ENCODE results near the gene VPS37C. TPM values are rescaled to one million over a fixed set of nuclear protein-coding genes. Genes with fewer than 3 reads are reported as not detected.

VPS37C gene
- total RNA-seq, 1 experiment from 2014 or later: 23.4 TPM

DNA sequence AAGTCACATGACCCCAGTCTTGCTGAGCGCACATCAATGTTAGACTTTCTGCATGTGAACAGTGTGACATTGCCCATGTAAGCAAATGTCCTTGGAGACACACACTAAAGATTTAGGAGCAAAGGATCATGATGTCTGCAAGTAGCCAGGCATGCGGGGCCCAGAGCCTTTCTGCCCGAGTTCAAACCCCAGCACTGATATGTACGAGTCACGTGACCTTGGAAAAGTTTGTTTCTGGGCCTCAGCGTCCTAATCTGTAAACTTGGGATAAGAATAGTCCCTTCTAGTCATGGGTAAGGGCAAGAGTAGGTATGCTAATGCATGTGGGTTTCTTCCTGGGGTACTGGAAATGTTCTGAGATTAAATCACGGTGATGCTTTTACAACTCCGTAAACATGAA, 25.3 kb upstream of the VPS37C start:
- no peaks in the 10 kb centered on the region for H3K27me3 Mint-ChIP-seq (ENCODE audit: low read depth)
- no peak for DNase-seq (ENCODE audit: low spot score)
- H3K27ac Mint-ChIP-seq: no peak overlapping the region
- no peak for ATAC-seq
- ChIA-PET POLR2A (no interaction called here), CTCF (interaction anchor here (0.8 to 2.3 kb wide), 11 partner anchors 8 to 424 kb away, joined by 3 to 8 read pairs (median 4); no protein-coding TSS in a partner anchor)
- no peaks in the 10 kb centered on the region for H3K36me3 Mint-ChIP-seq
- H3K4me3 Mint-ChIP-seq: no peak overlapping the region
- H3K4me1 Mint-ChIP-seq: no peaks in the 10 kb centered on the region
- TF ChIP-seq TEAD4 (CRISPR knock-in tag; IDR thresholded peaks at IDR 0.05): no peak
- TF ChIP-seq, protein P1, sequence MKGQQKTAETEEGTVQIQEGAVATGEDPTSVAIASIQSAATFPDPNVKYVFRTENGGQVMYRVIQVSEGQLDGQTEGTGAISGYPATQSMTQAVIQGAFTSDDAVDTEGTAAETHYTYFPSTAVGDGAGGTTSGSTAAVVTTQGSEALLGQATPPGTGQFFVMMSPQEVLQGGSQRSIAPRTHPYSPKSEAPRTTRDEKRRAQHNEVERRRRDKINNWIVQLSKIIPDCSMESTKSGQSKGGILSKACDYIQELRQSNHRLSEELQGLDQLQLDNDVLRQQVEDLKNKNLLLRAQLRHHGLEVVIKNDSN (CRISPR knock-in tag; IDR thresholded peaks at IDR 0.05): peak; percentile 31; the same call in 1 of the 2 replicates
- H3K9me3 Mint-ChIP-seq: peaks cover 11% of the 10 kb centered on the region

DNA sequence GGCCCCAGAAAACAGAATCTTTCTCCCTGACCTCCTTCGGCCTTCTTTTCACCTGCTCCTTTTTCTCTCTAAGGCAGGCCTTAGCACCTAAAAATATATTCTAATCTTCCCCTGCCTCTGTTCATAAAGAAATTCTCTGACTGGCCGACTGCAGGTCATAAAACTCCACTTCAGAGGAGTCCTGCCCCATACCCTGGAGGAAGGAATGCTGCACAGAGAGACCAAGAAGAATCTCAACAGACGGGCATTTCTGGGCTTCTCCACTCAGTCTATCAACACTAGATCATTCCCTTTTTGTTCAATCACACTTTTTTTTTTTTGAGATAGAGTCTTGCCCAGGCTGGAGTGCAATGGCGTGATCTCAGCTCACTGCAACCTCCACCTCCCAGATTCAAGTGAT, 22.4 kb upstream of the VPS37C start:
- TF ChIP-seq CBFB (CRISPR knock-in tag; IDR thresholded peaks at IDR 0.05; ENCODE audit: low read depth) (no peak), NFATC4 (CRISPR knock-in tag; IDR thresholded peaks at IDR 0.05) (no peak), GABPB1 (CRISPR knock-in tag; IDR thresholded peaks at IDR 0.05) (no peak), FOXP1 (CRISPR knock-in tag; IDR thresholded peaks at IDR 0.05; ENCODE audit: borderline replicate concordance) (no peak), ZNF263 (CRISPR knock-in tag; IDR thresholded peaks at IDR 0.05; ENCODE audit: low read depth) (no peak), NR1H2 (CRISPR knock-in tag; IDR thresholded peaks at IDR 0.05) (no peak), ATF1 (CRISPR knock-in tag; IDR thresholded peaks at IDR 0.05) (no peak)
- TF ChIP-seq, protein P2, sequence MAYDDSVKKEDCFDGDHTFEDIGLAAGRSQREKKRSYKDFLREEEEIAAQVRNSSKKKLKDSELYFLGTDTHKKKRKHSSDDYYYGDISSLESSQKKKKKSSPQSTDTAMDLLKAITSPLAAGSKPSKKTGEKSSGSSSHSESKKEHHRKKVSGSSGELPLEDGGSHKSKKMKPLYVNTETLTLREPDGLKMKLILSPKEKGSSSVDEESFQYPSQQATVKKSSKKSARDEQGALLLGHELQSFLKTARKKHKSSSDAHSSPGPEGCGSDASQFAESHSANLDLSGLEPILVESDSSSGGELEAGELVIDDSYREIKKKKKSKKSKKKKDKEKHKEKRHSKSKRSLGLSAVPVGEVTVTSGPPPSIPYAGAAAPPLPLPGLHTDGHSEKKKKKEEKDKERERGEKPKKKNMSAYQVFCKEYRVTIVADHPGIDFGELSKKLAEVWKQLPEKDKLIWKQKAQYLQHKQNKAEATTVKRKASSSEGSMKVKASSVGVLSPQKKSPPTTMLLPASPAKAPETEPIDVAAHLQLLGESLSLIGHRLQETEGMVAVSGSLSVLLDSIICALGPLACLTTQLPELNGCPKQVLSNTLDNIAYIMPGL (CRISPR knock-in tag; IDR thresholded peaks at IDR 0.05): no peak
- TF ChIP-seq, protein P3, sequence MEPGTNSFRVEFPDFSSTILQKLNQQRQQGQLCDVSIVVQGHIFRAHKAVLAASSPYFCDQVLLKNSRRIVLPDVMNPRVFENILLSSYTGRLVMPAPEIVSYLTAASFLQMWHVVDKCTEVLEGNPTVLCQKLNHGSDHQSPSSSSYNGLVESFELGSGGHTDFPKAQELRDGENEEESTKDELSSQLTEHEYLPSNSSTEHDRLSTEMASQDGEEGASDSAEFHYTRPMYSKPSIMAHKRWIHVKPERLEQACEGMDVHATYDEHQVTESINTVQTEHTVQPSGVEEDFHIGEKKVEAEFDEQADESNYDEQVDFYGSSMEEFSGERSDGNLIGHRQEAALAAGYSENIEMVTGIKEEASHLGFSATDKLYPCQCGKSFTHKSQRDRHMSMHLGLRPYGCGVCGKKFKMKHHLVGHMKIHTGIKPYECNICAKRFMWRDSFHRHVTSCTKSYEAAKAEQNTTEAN (CRISPR knock-in tag; IDR thresholded peaks at IDR 0.05): no peak
- TF ChIP-seq, protein P4, sequence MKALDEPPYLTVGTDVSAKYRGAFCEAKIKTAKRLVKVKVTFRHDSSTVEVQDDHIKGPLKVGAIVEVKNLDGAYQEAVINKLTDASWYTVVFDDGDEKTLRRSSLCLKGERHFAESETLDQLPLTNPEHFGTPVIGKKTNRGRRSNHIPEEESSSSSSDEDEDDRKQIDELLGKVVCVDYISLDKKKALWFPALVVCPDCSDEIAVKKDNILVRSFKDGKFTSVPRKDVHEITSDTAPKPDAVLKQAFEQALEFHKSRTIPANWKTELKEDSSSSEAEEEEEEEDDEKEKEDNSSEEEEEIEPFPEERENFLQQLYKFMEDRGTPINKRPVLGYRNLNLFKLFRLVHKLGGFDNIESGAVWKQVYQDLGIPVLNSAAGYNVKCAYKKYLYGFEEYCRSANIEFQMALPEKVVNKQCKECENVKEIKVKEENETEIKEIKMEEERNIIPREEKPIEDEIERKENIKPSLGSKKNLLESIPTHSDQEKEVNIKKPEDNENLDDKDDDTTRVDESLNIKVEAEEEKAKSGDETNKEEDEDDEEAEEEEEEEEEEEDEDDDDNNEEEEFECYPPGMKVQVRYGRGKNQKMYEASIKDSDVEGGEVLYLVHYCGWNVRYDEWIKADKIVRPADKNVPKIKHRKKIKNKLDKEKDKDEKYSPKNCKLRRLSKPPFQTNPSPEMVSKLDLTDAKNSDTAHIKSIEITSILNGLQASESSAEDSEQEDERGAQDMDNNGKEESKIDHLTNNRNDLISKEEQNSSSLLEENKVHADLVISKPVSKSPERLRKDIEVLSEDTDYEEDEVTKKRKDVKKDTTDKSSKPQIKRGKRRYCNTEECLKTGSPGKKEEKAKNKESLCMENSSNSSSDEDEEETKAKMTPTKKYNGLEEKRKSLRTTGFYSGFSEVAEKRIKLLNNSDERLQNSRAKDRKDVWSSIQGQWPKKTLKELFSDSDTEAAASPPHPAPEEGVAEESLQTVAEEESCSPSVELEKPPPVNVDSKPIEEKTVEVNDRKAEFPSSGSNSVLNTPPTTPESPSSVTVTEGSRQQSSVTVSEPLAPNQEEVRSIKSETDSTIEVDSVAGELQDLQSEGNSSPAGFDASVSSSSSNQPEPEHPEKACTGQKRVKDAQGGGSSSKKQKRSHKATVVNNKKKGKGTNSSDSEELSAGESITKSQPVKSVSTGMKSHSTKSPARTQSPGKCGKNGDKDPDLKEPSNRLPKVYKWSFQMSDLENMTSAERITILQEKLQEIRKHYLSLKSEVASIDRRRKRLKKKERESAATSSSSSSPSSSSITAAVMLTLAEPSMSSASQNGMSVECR (CRISPR knock-in tag; IDR thresholded peaks at IDR 0.05; ENCODE audit: borderline replicate concordance): no peak
- TF ChIP-seq, protein P5, sequence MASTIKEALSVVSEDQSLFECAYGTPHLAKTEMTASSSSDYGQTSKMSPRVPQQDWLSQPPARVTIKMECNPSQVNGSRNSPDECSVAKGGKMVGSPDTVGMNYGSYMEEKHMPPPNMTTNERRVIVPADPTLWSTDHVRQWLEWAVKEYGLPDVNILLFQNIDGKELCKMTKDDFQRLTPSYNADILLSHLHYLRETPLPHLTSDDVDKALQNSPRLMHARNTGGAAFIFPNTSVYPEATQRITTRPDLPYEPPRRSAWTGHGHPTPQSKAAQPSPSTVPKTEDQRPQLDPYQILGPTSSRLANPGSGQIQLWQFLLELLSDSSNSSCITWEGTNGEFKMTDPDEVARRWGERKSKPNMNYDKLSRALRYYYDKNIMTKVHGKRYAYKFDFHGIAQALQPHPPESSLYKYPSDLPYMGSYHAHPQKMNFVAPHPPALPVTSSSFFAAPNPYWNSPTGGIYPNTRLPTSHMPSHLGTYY (CRISPR knock-in tag; IDR thresholded peaks at IDR 0.05): no peak
- TF ChIP-seq, protein P6, sequence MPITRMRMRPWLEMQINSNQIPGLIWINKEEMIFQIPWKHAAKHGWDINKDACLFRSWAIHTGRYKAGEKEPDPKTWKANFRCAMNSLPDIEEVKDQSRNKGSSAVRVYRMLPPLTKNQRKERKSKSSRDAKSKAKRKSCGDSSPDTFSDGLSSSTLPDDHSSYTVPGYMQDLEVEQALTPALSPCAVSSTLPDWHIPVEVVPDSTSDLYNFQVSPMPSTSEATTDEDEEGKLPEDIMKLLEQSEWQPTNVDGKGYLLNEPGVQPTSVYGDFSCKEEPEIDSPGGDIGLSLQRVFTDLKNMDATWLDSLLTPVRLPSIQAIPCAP (CRISPR knock-in tag; IDR thresholded peaks at IDR 0.05): no peak
- TF ChIP-seq, protein P7, sequence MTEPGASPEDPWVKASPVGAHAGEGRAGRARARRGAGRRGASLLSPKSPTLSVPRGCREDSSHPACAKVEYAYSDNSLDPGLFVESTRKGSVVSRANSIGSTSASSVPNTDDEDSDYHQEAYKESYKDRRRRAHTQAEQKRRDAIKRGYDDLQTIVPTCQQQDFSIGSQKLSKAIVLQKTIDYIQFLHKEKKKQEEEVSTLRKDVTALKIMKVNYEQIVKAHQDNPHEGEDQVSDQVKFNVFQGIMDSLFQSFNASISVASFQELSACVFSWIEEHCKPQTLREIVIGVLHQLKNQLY (CRISPR knock-in tag; IDR thresholded peaks at IDR 0.05): no peak
- TF ChIP-seq, protein P8, sequence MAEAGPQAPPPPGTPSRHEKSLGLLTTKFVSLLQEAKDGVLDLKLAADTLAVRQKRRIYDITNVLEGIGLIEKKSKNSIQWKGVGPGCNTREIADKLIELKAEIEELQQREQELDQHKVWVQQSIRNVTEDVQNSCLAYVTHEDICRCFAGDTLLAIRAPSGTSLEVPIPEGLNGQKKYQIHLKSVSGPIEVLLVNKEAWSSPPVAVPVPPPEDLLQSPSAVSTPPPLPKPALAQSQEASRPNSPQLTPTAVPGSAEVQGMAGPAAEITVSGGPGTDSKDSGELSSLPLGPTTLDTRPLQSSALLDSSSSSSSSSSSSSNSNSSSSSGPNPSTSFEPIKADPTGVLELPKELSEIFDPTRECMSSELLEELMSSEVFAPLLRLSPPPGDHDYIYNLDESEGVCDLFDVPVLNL (CRISPR knock-in tag; IDR thresholded peaks at IDR 0.05; ENCODE audit: borderline replicate concordance, low read depth): no peak
- Mint-ChIP-seq H3K4me3 (no peak overlapping the region), H3K27me3 (ENCODE audit: low read depth) (no peaks in the 10 kb centered on the region; the same call in 1 of the 2 replicates), H3K27ac (no peak overlapping the region), H3K4me1 (no peaks in the 10 kb centered on the region), H3K9me3 (no peaks in the 10 kb centered on the region), H3K36me3 (no peaks in the 10 kb centered on the region)
- POLR2A ChIA-PET: no interaction called here
- DNase-seq (ENCODE audit: low spot score) (no peak), ATAC-seq (no peak)
- CTCF ChIA-PET: interaction anchor here (0.8 to 1.6 kb wide), 2 partner anchors 10 to 408 kb away, joined by 3 read pairs; no protein-coding TSS in a partner anchor
